CD4-positive, alpha-beta T cell treated with Interleukin-15 for 1 hour (primary cell): ENCODE results near the gene MLLT1.
A peak's percentile ranks its signal among the peaks of the same experiment; 100 is the strongest.

Source experiments
- DNase-seq: peaks from one replicate; pipeline ENCODE4 v3.0.0-alpha.2; 2020

Gene MLLT1

DNA sequence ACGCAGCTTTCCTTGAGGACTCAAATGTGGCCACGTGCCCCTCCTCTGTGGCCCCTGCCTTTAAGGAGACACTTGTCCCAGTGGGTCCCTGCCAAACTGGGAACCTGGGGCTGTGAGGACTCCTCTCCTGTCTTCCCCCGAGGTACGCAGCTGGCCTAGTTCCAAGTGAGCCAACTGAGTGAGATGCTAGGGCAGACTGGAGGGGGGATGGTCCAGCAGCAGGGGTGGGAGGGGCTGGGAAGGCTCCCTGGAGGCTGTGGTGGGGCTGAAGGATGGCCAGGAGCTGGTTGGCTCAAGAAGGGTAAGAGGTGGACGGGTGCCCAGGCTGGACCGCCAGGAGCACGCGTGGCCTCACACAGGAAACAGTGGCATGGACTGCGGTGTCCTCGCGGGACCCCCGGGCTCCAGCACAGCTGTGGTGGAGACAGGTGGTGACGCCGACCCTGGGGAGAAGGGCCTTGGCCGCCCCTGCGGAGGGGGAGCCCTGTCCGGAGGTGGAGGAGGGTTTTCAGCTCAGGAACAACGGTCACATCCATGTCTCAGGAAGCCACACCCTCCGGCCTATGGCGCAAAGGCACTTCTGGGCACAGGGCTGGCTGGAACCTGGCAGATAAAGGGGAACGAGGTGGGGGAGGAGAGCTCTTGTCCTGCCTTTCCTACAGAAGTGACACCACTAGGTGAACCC, 45.8 kb downstream of the MLLT1 start:
- peak; percentile 38 for DNase-seq

DNA sequence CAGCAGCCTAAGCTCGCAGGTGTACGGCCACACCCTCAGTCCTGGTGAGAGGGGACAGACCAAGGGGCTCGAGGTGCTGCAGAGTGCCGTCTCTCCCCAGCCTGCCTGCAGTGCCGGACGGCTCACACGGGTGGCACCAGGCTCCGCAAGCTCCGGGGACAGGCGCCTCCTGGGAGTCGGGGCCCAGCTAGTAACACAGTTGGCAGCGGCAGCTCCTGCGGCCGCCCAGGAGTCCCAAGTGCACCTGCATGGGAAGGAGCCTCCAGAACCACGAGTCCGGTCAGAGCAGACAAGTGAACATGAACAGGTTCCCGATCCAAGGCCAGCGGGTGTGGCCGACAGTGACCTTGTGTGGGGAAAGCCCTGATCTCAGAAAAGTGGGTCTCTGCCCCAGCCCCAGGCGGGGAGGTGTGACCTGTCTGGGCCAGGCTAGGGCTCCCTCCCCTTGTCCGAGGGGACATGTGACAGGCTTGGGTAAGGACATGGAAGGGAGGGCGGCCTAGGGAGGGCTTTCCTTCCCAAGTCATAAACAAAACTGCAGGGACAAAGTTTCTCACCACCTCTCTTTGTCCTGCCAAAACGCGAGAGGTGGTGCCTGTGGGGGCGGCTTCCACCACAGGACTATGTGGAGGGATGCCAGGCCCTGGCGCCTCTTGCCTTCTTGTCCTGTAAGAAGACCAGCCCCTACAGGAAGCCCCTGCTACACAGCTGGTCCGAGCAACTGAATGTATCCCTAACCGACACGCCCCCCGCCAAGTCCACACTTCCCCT, 46.5 kb downstream of the MLLT1 start:
- DNase-seq, result no peak

DNA sequence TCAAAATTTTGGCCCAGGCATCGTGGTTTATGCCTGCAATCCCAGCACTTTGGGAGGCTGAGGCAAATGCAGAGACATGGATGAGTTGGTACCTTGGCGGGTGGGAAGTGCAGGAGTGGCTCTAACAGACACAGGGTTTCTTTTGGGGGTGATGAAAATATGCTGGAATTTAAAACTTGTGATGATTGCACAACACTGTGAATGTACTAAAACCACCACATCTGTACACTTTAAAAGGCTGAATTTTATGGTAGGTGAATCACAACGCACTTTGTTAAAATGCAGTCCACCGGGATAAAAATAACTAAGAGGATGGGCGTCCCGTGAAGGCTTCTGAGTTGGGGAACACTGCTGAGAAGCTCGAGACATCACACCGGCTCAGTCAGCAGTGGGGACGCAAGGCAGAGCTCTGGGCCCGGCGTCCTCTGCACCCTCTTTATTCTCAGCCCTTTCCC, 47.1 kb downstream of the MLLT1 start:
- no peak for DNase-seq

DNA sequence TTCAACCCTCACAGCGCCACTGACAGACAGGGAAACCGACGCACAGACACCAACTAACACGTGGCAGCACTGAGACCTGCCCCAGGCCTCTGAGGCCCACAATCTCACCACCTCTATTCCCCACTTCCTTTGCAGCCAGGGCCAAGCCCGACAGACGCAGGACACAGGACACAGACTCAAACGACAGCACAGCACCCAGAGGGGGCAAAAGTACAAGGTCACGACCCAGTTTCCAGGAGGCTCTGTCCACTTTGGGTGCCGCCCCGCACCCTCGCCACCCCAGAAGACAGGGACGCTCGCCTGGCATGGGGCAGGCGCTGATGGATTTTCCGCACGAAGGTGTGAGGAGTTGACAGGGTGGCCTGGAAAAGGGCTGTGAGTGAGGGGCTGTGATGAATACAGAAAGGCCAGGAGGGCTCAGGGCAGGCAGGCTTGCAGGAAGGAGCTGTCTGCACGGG, 48.8 kb downstream of the MLLT1 start:
- DNase-seq, result no peak

DNA sequence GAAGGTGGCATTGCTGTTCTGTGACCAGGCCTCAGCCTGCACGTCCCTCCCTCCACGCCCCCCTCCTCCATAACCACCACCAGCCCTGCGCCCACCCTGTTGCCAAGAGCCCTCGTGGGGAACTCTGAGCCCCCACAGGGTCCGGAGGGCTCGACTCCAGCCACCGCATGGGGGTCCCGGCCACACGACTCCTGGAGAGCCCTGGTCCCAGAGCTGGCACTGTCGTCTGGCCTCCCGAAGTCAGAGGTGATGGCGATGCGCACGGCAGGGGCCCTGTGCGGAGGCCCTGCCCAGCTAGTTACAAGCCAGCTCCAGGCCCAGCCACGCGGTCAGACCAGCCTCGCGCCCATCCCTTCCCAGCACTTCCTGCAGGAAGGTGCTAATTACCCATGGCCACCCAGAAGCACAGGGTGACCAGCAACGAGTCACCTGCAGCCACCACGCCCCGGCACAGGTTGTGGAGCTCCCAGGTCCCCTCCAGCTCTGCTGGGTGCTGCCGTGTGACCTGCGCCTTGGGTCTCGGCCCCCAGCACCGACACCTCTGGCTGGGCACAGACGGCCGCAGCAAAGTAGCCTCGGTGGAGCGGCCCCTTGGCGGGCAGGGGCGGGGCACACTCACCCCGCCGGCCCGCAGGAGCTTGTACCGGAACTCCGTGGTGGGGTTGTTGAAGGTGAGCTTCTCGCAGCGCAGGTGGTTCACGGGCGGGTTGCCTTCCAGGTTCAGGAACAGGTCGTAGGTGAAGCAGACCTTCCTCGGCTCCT, 49.6 kb downstream of the MLLT1 start:
- no peak for DNase-seq

DNA sequence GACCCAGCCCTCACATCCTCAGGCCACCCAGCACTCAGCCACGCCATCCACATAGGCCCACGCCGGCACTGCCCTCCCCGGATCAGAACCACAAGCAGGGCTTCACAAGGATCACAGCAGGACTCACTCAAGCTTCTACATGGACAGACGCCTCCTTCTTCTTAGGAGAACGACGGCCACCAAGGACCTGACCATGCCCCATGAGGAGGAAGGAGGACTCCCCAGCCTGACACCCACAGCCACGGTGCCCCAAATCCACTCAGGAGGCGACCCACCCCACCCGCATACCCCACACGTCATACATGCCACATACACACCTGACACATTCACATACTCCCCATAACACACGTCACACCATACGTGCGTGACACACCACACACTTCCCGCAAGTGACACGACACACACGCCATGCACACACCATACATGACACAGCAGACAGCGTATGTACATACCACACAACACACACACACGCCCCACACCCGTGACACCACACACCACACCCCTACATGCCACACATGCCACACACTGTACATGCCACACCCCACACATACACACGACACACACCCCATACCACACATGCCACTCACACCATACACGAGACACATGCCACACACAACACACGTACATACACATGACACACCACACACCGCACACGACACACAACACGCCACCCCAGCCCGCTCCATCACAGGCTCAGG, 50.4 kb downstream of the MLLT1 start:
- DNase-seq, result no peak

DNA sequence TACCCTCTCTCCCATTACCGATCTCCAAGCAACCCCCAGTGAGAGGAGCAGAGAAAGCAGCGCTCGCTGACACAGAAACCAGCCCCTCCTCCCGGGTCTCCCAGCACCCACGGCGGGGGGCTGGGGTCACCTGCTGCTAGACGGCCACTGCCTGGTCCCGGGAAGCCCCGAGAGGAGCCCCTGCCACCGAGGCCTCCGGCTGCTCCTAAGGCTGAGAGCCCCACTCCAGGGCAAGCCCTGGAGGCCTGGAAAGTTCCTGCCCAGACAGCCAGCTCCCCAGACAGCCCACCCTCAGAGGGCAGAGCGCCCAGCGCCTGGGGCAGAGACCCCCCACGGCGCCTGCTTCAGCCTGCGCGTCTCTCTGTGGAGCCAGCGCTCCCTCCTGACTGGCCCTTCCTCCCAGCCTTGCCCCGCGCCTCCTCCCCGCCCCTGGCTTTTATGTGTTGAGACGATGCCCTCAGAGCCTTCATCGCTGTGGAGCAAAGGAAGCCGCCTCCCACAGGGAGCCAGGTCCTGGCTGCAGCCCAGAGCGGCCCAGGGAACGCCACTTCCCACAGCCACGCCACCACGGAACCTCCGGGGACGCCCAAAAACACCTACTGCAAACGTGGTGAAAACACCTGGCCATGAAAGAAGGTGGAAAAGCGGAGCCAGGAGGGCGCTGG, 51.1 kb downstream of the MLLT1 start:
- no peak for DNase-seq

DNA sequence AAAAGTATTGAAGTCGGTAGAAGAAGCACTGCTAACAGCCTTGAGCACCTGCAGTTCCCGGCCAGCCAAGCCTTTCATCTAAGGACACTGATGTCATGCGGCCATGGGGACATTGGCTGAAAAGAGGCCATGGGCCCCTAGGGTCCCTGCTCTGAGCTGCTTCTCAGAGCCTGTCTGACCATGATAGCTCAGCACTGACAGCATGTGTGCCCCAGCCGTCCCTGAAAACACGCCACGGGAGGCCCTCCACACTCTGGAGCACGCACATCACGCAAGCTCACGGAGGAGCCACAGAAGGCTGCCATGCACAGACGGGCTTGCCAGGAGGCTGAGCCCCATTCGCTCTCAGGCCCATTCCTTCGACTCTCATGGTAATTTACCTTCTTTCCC, 51.8 kb downstream of the MLLT1 start:
- DNase-seq, result no peak

DNA sequence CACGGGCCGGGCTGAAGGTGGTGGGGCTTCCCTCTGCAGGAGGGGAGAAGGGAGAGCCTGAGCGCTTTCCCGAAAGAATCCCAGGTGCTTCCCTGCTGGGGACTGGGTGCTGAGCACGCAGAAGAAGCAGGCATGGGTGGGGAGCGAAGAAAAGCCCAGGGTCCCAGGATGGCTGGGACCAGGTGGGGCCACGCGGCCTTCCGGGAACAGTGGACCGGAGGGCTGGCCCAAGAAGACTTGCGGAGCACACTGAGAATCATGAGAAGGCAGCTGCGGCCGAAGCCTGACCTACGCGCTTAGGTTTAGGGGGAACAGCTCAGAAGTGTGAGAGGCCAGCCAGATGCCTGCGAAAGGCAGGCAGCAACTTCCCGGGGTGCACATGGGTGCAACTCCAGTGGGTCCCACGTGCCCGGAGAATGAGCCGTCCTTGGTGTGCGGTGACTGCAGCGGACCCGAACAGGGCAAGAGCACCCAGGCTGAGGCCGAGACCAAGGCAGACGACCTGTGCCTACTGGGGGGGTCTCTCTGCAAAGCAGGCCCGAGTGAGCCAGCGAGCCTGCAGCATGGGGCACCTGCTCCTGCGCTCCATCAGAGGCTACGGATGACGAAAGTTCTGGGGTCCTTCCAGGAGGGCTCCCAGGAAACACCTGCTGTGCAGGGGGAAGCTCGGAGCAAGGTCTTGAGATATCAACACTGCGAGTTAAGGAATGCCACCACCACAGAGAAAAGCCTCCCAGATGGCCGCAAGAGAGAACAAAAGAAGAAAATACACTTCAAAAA, 52.4 kb downstream of the MLLT1 start:
- no peak for DNase-seq

DNA sequence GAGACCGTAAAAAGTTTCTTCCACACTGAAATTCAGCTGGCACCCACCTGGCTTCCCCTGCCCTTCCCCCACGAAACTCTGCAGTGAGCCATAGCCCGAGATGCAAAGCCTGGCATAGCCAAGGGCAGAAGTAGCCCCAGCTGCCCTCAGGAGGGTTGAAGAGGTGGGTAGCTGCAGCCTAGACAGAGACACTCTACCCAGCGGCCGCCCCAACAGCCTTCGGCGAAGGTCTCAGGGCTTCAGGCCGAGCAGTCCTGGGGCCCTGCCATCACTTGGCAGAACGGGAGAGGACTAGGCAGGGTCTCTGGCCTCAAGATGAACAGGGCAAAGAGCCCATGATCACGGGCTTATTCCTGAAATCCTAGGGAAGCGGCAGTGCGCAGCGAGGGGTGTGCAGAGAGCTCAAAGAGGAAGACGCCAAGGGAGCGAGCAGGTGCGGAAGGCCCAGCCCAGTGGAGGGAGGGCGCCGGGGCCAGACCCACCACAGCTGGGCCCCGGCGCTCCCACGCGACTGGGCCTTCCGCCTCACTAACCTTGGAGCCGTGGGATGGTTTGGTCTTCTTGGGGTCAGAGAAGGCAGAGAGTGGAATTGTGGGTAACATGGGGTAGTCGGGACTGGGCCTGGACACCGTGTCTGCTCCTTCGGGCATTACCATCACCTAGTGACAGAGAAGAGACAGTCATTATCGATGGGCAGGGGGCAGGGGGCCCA, 53.2 kb downstream of the MLLT1 start:
- no peak for DNase-seq

DNA sequence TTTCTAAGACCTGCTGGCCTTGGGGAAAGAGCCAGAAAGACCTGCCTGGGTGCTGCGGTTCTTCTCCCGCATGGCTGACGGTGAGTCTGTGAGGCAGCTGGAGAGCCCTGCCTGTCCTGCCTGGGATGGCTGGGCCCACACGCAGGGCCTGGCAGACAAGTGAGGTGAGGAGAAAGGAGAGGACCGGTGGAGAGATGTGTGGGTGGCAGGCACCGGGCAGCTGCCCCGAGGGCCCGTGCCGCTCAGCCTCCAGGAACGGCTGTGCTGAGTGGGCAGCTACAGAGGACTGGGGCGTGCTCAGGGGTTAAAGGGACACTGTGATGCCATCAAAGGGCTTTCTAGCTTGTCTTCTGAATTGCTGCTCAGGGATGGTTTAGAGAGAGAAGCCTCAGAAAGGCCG, 53.8 kb downstream of the MLLT1 start:
- no peak for DNase-seq

DNA sequence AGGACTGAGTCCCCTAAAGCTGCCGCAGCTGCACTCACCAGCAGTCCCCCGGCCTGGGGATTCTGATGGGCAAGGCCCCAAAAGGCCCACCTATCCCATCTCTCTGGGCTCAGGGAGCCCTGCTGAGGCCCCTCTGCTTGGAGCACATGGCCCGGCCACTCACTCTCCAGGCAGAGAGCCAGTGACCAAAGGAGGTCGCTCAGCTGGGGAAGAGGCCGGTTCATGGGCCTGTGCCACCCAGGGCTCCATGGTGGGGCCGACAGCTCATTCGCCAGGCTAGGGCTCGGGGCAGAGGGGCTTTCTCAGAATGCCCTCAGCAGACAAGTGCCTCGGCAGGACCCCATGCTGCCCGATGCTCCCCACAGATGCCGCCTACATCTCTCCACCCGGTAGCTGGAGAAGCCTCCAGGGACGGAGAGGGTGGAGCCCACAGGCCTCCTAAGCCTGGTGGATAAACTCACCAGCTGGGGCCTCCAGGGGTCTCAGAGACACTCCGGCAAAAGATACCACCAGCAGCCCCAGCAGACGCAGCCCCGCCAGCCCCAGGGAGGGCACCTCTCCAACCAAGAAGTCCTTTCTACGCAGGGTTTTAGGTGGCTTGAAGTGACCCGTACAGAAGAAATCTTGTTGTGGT, 54.4 kb downstream of the MLLT1 start:
- no peak for DNase-seq

DNA sequence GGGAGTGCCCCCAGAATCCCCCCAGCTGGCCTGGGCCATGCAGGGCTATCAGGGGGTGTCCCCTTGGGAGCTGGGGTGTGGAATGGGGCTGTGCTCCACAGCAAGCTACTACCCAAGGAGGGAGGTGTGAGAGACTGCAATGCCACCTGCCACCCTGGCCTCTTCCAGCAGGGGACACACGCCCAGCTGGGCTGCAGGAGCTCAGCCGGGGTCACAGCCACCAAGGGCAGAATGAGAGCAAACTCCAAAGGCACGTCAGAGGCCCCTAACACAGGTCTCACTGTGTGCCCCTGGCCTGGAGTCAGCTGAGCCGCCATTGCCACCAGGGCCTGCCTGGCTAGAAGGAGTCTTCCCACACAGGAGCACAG, 55.5 kb downstream of the MLLT1 start:
- DNase-seq, result no peak

DNA sequence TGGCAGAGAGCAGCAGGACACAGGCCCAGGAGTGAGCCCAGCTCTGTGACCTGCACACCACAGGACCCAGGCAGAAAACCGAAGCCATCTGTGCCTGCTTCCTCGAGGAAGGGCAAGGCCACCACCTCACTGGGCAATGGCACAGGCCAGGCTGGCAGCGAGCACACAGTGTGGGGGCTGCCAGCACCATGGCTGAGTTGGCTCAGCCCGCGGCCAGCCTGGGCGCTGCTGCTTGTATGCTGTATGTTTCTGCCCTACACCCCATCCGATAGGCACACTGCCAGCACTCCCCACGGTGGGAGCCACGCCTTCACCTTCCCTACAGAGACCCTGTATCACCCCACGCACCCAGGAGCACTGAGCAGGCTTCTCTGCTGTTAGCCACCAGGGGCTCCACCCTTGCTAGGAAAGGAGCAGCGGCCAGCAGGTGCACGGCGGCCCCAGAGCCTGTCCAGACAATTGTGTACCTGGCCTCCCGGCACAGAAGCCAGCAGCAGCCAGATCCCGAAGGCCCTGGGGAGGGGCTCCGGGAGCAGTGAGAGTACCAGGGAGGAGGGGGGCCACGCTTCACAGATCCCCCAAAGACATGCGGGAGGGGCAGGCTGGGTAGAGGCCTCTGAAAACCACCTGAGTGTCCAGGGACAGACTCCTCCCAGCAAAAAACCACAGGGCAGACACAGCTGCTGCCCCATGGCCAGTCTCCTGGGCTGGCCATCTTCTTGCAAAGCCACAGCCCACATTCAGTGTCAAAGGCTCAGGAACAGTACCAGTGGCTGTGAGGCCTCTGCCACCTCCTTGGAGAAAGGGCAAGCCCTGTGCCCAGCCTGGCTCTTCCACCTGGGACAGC, 56.1 kb downstream of the MLLT1 start:
- no peak for DNase-seq

DNA sequence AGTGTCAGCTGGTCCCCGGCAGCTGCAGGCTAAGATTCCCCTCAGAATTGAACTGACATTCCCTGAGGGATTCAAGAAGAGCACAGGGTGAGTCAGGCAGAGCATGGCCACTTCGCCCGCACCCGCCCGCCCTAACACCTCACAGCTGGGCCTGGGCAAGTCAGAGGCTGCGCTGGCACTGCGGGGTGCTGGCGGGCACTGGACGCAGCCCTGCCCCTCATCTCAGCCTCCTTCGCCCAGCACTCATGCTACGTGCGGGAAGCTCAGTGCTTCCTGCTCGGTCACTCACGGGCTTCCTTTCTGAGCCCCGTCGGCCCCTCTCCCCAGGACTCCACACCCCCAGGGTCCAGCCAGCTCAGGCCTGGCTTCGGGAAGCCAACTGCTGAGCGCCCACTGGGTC, 56.9 kb downstream of the MLLT1 start:
- DNase-seq, result no peak

DNA sequence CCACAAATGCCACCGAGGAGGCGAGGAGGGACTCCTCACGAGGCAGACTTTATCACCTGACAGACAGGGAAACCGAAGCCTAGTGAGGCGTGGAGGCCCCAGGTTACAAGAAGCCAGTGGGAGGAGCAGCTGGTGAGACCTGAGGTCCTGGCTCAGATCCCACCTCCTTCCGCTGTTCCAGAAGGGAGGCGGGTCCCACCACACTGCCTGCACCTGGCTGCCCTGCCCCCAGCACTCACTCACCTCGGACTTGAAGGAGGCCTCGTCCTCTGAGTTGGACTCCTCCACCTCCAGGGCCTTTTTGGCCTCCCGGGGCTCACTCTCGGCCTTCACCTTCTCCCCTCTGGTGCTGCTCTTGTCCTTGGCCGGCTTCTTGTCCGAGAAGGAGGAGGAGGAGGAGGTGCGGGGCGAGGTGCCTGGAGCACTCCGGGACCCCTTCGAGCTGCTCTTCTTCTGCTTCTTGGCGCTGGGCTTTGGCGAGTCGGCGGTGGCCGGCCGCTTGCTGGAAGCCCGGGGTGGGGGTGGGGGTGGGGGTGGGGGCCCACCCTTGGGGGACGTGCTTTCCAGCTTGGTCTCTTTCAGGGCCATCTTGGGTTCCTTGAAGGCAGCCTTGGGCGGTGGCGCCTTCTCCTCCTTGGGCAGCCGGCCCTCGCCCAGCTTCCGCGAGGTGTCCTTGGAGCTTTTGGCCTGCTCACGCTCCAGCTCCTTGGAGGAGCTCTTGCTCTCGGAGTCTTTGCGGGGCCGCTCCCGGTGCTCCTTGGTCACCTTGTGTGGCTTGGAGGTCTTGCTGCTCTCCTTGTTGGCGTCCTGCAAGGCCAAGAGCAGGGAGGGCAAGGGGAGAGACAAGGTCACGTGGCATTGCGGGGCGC, 57.7 kb downstream of the MLLT1 start:
- no peak for DNase-seq

DNA sequence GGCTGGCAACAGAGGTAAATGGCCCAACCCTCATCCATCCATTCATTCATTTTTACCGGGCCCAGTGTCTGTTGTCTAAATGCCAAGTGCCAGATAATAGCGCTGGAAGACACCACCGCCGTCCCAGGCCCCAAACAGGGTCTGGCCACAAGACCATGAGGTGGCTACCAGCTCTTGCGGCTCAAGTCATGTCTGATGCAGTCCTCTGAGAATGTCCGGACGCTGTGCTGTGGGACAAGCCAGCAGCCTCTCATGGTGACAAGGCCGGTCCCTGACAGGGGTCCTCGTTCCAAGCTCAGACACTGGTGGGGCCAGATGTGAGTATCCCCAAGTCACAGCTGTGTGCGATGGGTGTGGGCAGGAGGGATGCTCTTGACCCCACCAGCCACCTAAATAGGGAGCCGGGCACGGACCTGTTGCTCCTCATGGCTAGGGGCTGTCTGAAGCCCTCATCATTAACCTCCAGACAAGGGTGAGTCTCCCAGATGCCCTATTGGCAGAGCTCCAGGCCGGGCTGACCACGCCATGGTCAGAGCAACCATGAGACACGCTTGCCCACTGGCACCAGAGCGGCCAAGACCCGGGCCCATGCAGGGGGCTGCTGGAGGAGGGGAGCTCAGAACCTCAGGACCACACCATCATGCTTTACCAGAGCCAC, 58.4 kb downstream of the MLLT1 start:
- no peak for DNase-seq
